OCI-LY7 (cell line): ENCODE measurements around the gene MVD. TPM values are rescaled to one million over a fixed set of nuclear protein-coding genes. Genes with fewer than 3 reads are reported as not detected.

Source experiments
- BruUV-seq: library from RNA; stranded (reverse); fragments of 400-500 nt; replicated peaks from 2 replicates; lab custom pipeline; 2021; lab: Mats Ljungman, UMichigan
- CTCF ChIA-PET: fragments of 300-600 bp; sonication (Branson Sonifier 250); formaldehyde crosslinking; loops from one replicate; lab custom pipeline; 2022; ENCODE audit warnings: antibody characterized with exemption; ENCODE audit not compliant: unreplicated experiment; lab: Charles Lee
- POLR2A ChIA-PET: fragments of 300-600 bp; sonication (Branson Sonifier 250); formaldehyde crosslinking; loops from one replicate; lab custom pipeline; 2022; ENCODE audit warnings: antibody characterized with exemption; lab: Charles Lee
- DNase-seq: peaks from one replicate; pipeline ENCODE4 v3.0.0-alpha.2; 2015; ENCODE audit warnings: low spot score
- H2AFZ ChIP-seq: fragments of 200-600 bp; sonication (generic), shearing (Covaris generic); 2 replicates; pipeline ENCODE4 v1.6.1; 2014; ENCODE audit warnings: mild to moderate bottlenecking, antibody characterized with exemption, low read length, moderate library complexity
- H3K27ac ChIP-seq: fragments of 200-600 bp; sonication (generic); 2 replicates; pipeline ENCODE4 v1.5.1; 2014; ENCODE audit warnings: mixed run types, low read depth, mild to moderate bottlenecking, moderate library complexity, low read length, inconsistent platforms; ENCODE audit not compliant: poor library complexity, severe bottlenecking
- H3K36me3 ChIP-seq: fragments of 200-600 bp; sonication (generic); 2 replicates; pipeline ENCODE4 v1.6.1; 2014; ENCODE audit warnings: mild to moderate bottlenecking, antibody characterized with exemption, low read length, moderate library complexity, mixed read lengths; ENCODE audit not compliant: insufficient read depth
- H3K4me1 ChIP-seq: fragments of 200-600 bp; sonication (generic); 2 replicates; pipeline ENCODE4 v1.5.1; 2014; ENCODE audit warnings: mild to moderate bottlenecking, low read length; ENCODE audit not compliant: insufficient read depth, poor library complexity, severe bottlenecking
- H3K4me2 ChIP-seq: fragments of 200-600 bp; sonication (generic); 2 replicates; pipeline ENCODE4 v1.6.1; 2014; ENCODE audit warnings: mild to moderate bottlenecking, low read length
- H3K4me3 ChIP-seq: fragments of 200-600 bp; sonication (generic); 2 replicates; pipeline ENCODE4 v1.5.1; 2014; ENCODE audit warnings: mild to moderate bottlenecking, low read depth, low read length; ENCODE audit not compliant: poor library complexity, severe bottlenecking
- H3K79me2 ChIP-seq: fragments of 200-600 bp; sonication (generic); 2 replicates; pipeline ENCODE4 v1.6.1; 2016; ENCODE audit warnings: low read depth, mild to moderate bottlenecking, low read length, moderate library complexity, mixed read lengths; ENCODE audit not compliant: insufficient read depth
- H3K9me2 ChIP-seq: fragments of 200-600 bp; sonication (generic); 2 replicates; pipeline ENCODE4 v1.6.1; 2016; ENCODE audit warnings: mild to moderate bottlenecking, low read length, mixed read lengths; ENCODE audit not compliant: insufficient read depth
- H3K9me3 ChIP-seq: fragments of 200-600 bp; sonication (generic); 2 replicates; pipeline ENCODE4 v1.6.1; 2014; ENCODE audit warnings: mild to moderate bottlenecking, mixed run types, low read length, mixed read lengths
- H4K20me1 ChIP-seq: fragments of 200-600 bp; sonication (generic); 2 replicates; pipeline ENCODE4 v1.6.1; 2014; ENCODE audit warnings: mild to moderate bottlenecking, antibody characterized with exemption, low read length, moderate library complexity, mixed read lengths; ENCODE audit not compliant: insufficient read depth
- CTCF ChIP-seq: fragments of 200-600 bp; sonication (generic); conservative IDR thresholded peaks from 2 replicates; pipeline ENCODE4 v1.5.1; 2014; ENCODE audit warnings: mild to moderate bottlenecking, antibody characterized with exemption, low read length, moderate library complexity, mixed read lengths
- EZH2phosphoT487 ChIP-seq: fragments of 200-600 bp; sonication (generic); IDR thresholded peaks from 2 replicates; pipeline ENCODE4 v1.6.1; 2018; ENCODE audit warnings: low read depth, borderline replicate concordance, mild to moderate bottlenecking, mixed run types, antibody characterized with exemption, low read length, moderate library complexity, mixed read lengths
- intact Hi-C: fragments of 100-400 bp; cut with micrococcal nuclease; formaldehyde crosslinking; loops from one replicate; pipeline ENCODE4 v1.10.0; 2022; ENCODE audit not compliant: unreplicated experiment
- total RNA-seq, 2 experiments: library from RNA; depleted of rRNA in 1 of 2; stranded (reverse); fragments of >200 nt in 1 of 2; shearing (Covaris generic) in 1 of 2; gene quantifications; 2 replicates each; pipeline ENCODE4 v1.2.3, GENCODE V29; 2014 to 2022

The MVD gene
- total RNA-seq, 2 experiments from 2014 or later, result 65.6 to 158 TPM

GRCh38 chr16:88686439-88687253 is 23.8 kb upstream of the MVD start, which contains the start of gene SNAI3:
Gene SNAI3 (minus strand): TSS chr16:88686507. CDS start chr16:88686406, 101 bp downstream.
- Histone ChIP-seq H2AFZ (peak within 1 kb of the TSS; percentile 47; the same call in 1 of the 2 replicates), H3K4me1 (peaks cover 43% of the 10 kb centered on the region), H4K20me1 (no peaks in the 10 kb centered on the region), H3K4me2 (peak within 1 kb of the TSS; percentile 82), H3K4me3 (peak within 1 kb of the TSS; percentile 77), H3K27ac (peak within 1 kb of the TSS; percentile 0), H3K9me3 (no peaks in the 10 kb centered on the region), H3K36me3 (no peaks in the 10 kb centered on the region), H3K79me2 (no peaks in the 10 kb centered on the region), H3K9me2 (no peaks in the 10 kb centered on the region)
- DNase-seq, result peak; percentile 89
- TF ChIP-seq CTCF (no peak), EZH2phosphoT487 (no peak)
- BruUV-seq, result no TSS peak
- POLR2A ChIA-PET, result interaction anchor here (0.7 kb wide), 2 partner anchors 13 to 306 kb away, joined by 4 to 6 read pairs; no protein-coding TSS in a partner anchor
- intact Hi-C loops, result loop anchor here (1.0 kb wide), 1 partner anchor 12 kb away; no protein-coding TSS in a partner anchor
- CTCF ChIA-PET, result no interaction called here

DNA sequence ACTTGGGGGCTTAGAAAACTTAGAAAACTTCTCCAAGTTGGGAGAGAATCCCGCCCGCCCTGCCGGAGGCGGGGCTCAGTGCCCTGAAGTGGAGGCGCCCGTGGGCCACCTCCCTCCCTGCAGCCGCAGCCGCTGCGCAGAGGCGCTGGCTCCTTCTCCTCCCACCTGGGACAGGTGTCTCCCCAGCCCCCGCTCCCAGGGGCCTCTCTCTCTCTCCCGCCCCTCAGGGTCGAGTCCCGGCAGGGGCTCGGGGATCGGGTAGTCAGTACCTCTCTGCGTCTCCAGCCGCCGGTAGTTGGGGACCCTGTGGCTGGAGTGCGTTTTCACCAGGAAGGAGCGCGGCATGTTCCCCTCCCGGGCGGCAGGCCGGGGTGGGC is 23.2 kb upstream of the MVD start:
- DNase-seq, result no peak
- intact Hi-C loops, result loop anchor here (1.0 kb wide), 1 partner anchor 12 kb away; no protein-coding TSS in a partner anchor
- TF ChIP-seq EZH2phosphoT487 (no peak), CTCF (no peak)
- Histone ChIP-seq H3K27ac (peak overlapping the region; percentile 0), H4K20me1 (no peaks in the 10 kb centered on the region), H3K79me2 (no peaks in the 10 kb centered on the region), H2AFZ (peak overlapping the region; percentile 47; the same call in 1 of the 2 replicates), H3K9me2 (no peaks in the 10 kb centered on the region), H3K4me3 (peak overlapping the region; percentile 77), H3K9me3 (no peaks in the 10 kb centered on the region), H3K4me2 (peak overlapping the region; percentile 82), H3K36me3 (no peaks in the 10 kb centered on the region), H3K4me1 (peaks cover 47% of the 10 kb centered on the region)
- no TSS peak for BruUV-seq
- ChIA-PET CTCF (no interaction called here), POLR2A (interaction anchor here (0.7 kb wide), 1 partner anchor 13 kb away, joined by 6 read pairs; no protein-coding TSS in a partner anchor)
